ENCODE results near the gene CHRNA5. TPM values are rescaled to one million over a fixed set of nuclear protein-coding genes. Genes with fewer than 3 reads are reported as not detected.

Gene CHRNA5
- total RNA-seq, 2 donors from 2014 or later, result 0.22 to 0.59 TPM

- no peaks in the 10 kb centered on the region for H3K4me1 ChIP-seq
- no peak for TF ChIP-seq CTCF (IDR thresholded peaks at IDR 0.05)
- H3K27ac ChIP-seq, result no peak overlapping the region
- no peak overlapping the region for H3K4me3 ChIP-seq
- no peak for DNase-seq (ENCODE audit: low spot score)
- no peaks in the 10 kb centered on the region for H3K36me3 ChIP-seq
- H3K9me3 ChIP-seq, result peaks cover 0 to 11% of the 10 kb centered on the region in 2 donors
- H3K27me3 ChIP-seq, result no peaks in the 10 kb centered on the region
Measured at GRCh38 chr15:78634210-78635145, 69.2 kb downstream of the CHRNA5 start.

GRCh38 chr15:78635346-78635745, 70.0 kb downstream of the CHRNA5 start:
- H3K27me3 ChIP-seq, result peaks cover 0 to under 1% of the 10 kb centered on the region in 2 donors
- TF ChIP-seq CTCF (IDR thresholded peaks at IDR 0.05), result no peak
- DNase-seq (ENCODE audit: low spot score), result no peak
- H3K36me3 ChIP-seq, result no peaks in the 10 kb centered on the region
- H3K9me3 ChIP-seq, result peaks cover 0 to 11% of the 10 kb centered on the region in 2 donors
- peaks cover 0 to 1% of the 10 kb centered on the region in 2 donors for H3K4me1 ChIP-seq
- H3K27ac ChIP-seq, result no peak overlapping the region
- H3K4me3 ChIP-seq, result no peak overlapping the region

GRCh38 chr15:78636378-78636859, 71.1 kb downstream of the CHRNA5 start:
- H3K4me3 ChIP-seq, result no peak overlapping the region
- H3K36me3 ChIP-seq, result no peaks in the 10 kb centered on the region
- no peak for DNase-seq (ENCODE audit: low spot score)

GRCh38 chr15:78637776-78638435, 72.6 kb downstream of the CHRNA5 start:
- Histone ChIP-seq H3K4me1 (peaks cover 0 to 10% of the 10 kb centered on the region in 2 donors), H3K36me3 (no peaks in the 10 kb centered on the region), H3K27ac (no peak overlapping the region), H3K4me3 (no peak overlapping the region), H3K9me3 (peaks cover 0 to 10% of the 10 kb centered on the region in 2 donors), H3K27me3 (peaks cover 0 to 6% of the 10 kb centered on the region in 2 donors)
- no peak for DNase-seq (ENCODE audit: low spot score)
- TF ChIP-seq CTCF (IDR thresholded peaks at IDR 0.05), result no peak

More at GRCh38 chr15:78636378-78636859, 71.1 kb downstream of the CHRNA5 start:
- peaks cover 0 to 6% of the 10 kb centered on the region in 2 donors for H3K27me3 ChIP-seq
- peaks cover 0 to 11% of the 10 kb centered on the region in 2 donors for H3K9me3 ChIP-seq
- no peak overlapping the region for H3K27ac ChIP-seq
- no peak for TF ChIP-seq CTCF (IDR thresholded peaks at IDR 0.05)
- H3K4me1 ChIP-seq, result peaks cover 0 to 10% of the 10 kb centered on the region in 2 donors

- Histone ChIP-seq H3K27ac (no peak overlapping the region), H3K4me3 (no peak overlapping the region), H3K4me1 (peaks cover 0 to 10% of the 10 kb centered on the region in 2 donors), H3K36me3 (no peaks in the 10 kb centered on the region), H3K9me3 (peaks cover 0 to 1% of the 10 kb centered on the region in 2 donors), H3K27me3 (peaks cover 0 to 6% of the 10 kb centered on the region in 2 donors)
- peak; percentile 27 to 74 for TF ChIP-seq CTCF (IDR thresholded peaks at IDR 0.05)
- no peak for DNase-seq (ENCODE audit: low spot score)
Measured at GRCh38 chr15:78638658-78639314, 73.5 kb downstream of the CHRNA5 start.

Data from right atrium auricular region (tissue), 2 donors.